H9 (cell line): Measurements from ENCODE around the gene CTH. TPM values are rescaled to one million over a fixed set of nuclear protein-coding genes. Genes with fewer than 3 reads are reported as not detected.
A peak's percentile ranks its signal among the peaks of the same experiment; 100 is the strongest.

Source experiments
- DNase-seq: peaks from one replicate; pipeline ENCODE4 v3.0.0-alpha.2; 2017
- H2AFZ ChIP-seq: one replicate; pipeline ENCODE4 v1.6.1; 2013; ENCODE audit warnings: mild to moderate bottlenecking, low read length, control low read depth, moderate library complexity
- H2AK5ac ChIP-seq: 2 replicates; pipeline ENCODE4 v1.6.1; 2013; ENCODE audit warnings: low read length, control low read depth, mixed read lengths; ENCODE audit not compliant: insufficient read length
- H2BK120ac ChIP-seq: one replicate; pipeline ENCODE4 v1.6.1; 2013; ENCODE audit warnings: low read depth, mild to moderate bottlenecking, low read length, control low read depth, inconsistent platforms; ENCODE audit not compliant: poor library complexity, severe bottlenecking
- H2BK12ac ChIP-seq: 2 replicates; pipeline ENCODE4 v1.6.1; 2013; ENCODE audit warnings: low read length, control low read depth, mixed read lengths, low read depth; ENCODE audit not compliant: insufficient read length
- H2BK15ac ChIP-seq: 2 replicates; pipeline ENCODE4 v1.6.1; 2013; ENCODE audit warnings: low read depth, low read length, control low read depth
- H2BK20ac ChIP-seq: one replicate; pipeline ENCODE4 v1.6.1; 2013; ENCODE audit warnings: low read depth, mild to moderate bottlenecking, low read length, control low read depth, inconsistent platforms; ENCODE audit not compliant: poor library complexity, severe bottlenecking
- H2BK5ac ChIP-seq: 2 replicates; pipeline ENCODE4 v1.6.1; 2013; ENCODE audit warnings: low read length, control low read depth, mixed read lengths; ENCODE audit not compliant: insufficient read length
- H3K14ac ChIP-seq: 2 replicates; pipeline ENCODE4 v1.6.1; 2013; ENCODE audit warnings: low read length, control low read depth; ENCODE audit not compliant: insufficient read depth
- H3K18ac ChIP-seq: 2 replicates; pipeline ENCODE4 v1.6.1; 2013; ENCODE audit warnings: low read depth, mild to moderate bottlenecking, mixed read lengths, low read length, control low read depth; ENCODE audit not compliant: insufficient read length
- H3K23ac ChIP-seq: 2 replicates; pipeline ENCODE4 v1.6.1; 2013; ENCODE audit warnings: low read length, control low read depth, mixed read lengths, low read depth; ENCODE audit not compliant: insufficient read length
- H3K23me2 ChIP-seq: 2 replicates; pipeline ENCODE4 v1.6.1; 2013; ENCODE audit warnings: low read depth, mild to moderate bottlenecking, mixed read lengths, low read length, control low read depth; ENCODE audit not compliant: insufficient read length, poor library complexity, severe bottlenecking
- H3K27ac ChIP-seq: 2 replicates; pipeline ENCODE4 v1.5.1; 2013; ENCODE audit warnings: low read length, control low read depth, mixed read lengths, low read depth; ENCODE audit not compliant: insufficient read length
- H3K27me3 ChIP-seq: 2 replicates; pipeline ENCODE4 v1.6.1; 2013; ENCODE audit warnings: low read length, control low read depth, inconsistent platforms; ENCODE audit not compliant: insufficient read depth
- H3K4ac ChIP-seq: 2 replicates; pipeline ENCODE4 v1.6.1; 2013; ENCODE audit warnings: low read depth, mild to moderate bottlenecking, control low read depth, inconsistent platforms, low read length, moderate library complexity
- H3K4me1 ChIP-seq: 2 replicates; pipeline ENCODE4 v1.6.1; 2013; ENCODE audit warnings: low read length, control low read depth, inconsistent platforms; ENCODE audit not compliant: insufficient read depth
- H3K4me2 ChIP-seq: 2 replicates; pipeline ENCODE4 v1.6.1; 2013; ENCODE audit warnings: low read length, control low read depth, mixed read lengths; ENCODE audit not compliant: insufficient read length, insufficient read depth
- H3K56ac ChIP-seq: 2 replicates; pipeline ENCODE4 v1.6.1; 2013; ENCODE audit warnings: low read depth, mild to moderate bottlenecking, mixed read lengths, low read length, control low read depth; ENCODE audit not compliant: insufficient read length
- H3K79me1 ChIP-seq: 2 replicates; pipeline ENCODE4 v1.6.1; 2013; ENCODE audit warnings: low read depth, mild to moderate bottlenecking, moderate library complexity, low read length, control low read depth, inconsistent platforms; ENCODE audit not compliant: insufficient read depth, poor library complexity, severe bottlenecking
- H3K79me2 ChIP-seq: 2 replicates; pipeline ENCODE4 v1.6.1; 2013; ENCODE audit warnings: low read length, control low read depth, inconsistent platforms; ENCODE audit not compliant: insufficient read depth
- H3K9ac ChIP-seq: 2 replicates; pipeline ENCODE4 v1.6.1; 2013; ENCODE audit warnings: low read length, control low read depth, mixed read lengths; ENCODE audit not compliant: insufficient read length; ENCODE audit errors: extremely low read depth
- H3K9me3 ChIP-seq: one replicate; pipeline ENCODE4 v1.6.1; 2013; ENCODE audit warnings: low read depth, low read length, inconsistent platforms; ENCODE audit not compliant: control insufficient read depth
- H3T11ph ChIP-seq: one replicate; pipeline ENCODE4 v1.6.1; 2013; ENCODE audit warnings: mild to moderate bottlenecking, low read length, control low read depth, inconsistent platforms
- H4K20me1 ChIP-seq: one replicate; pipeline ENCODE4 v1.6.1; 2013; ENCODE audit not compliant: control insufficient read depth, insufficient read length, insufficient read depth
- H4K5ac ChIP-seq: 2 replicates; pipeline ENCODE4 v1.6.1; 2013; ENCODE audit warnings: low read depth, mild to moderate bottlenecking, mixed read lengths, low read length, control low read depth; ENCODE audit not compliant: insufficient read length
- H4K8ac ChIP-seq: replicated peaks from 2 replicates; pipeline ENCODE4 v1.6.1; 2013; ENCODE audit warnings: low read length, control low read depth, mixed read lengths, low read depth; ENCODE audit not compliant: insufficient read length
- H4K91ac ChIP-seq: 2 replicates; pipeline ENCODE4 v1.6.1; 2013; ENCODE audit warnings: low read depth, mild to moderate bottlenecking, moderate library complexity, mixed read lengths, low read length, control low read depth; ENCODE audit not compliant: insufficient read length
- H3K27ac Mint-ChIP-seq, 3 experiments: 2 replicates in 2 of 3; 3 replicates in 1 of 3; pipeline ENCODE4 v1.8.0; 2020 to 2021; ENCODE audit warnings: mixed read lengths in 3 of 3, mild to moderate bottlenecking in 1 of 3, moderate library complexity in 1 of 3
- H3K27me3 Mint-ChIP-seq: 2 replicates; pipeline ENCODE4 v1.8.0; 2021; ENCODE audit warnings: low read depth, mild to moderate bottlenecking, moderate library complexity, mixed read lengths
- H3K36me3 Mint-ChIP-seq, 3 experiments: 2 replicates in 2 of 3; 3 replicates in 1 of 3; pipeline ENCODE4 v1.8.0; 2020 to 2021; ENCODE audit warnings: low read depth in 3 of 3, mixed read lengths in 3 of 3; ENCODE audit not compliant: insufficient read depth in 1 of 3
- H3K4me1 Mint-ChIP-seq, 2 experiments: 2 replicates each; pipeline ENCODE4 v1.8.0; 2020; ENCODE audit warnings: mixed read lengths in 2 of 2
- H3K4me3 Mint-ChIP-seq, 2 experiments: 2 replicates in 1 of 2; 3 replicates in 1 of 2; pipeline ENCODE4 v1.8.0; 2020 to 2021; ENCODE audit warnings: mild to moderate bottlenecking in 2 of 2, mixed read lengths in 2 of 2, moderate library complexity in 1 of 2
- H3K9me3 Mint-ChIP-seq, 2 experiments: 2 replicates in 1 of 2; 3 replicates in 1 of 2; pipeline ENCODE4 v1.8.0; 2020; ENCODE audit warnings: mild to moderate bottlenecking in 2 of 2, mixed read lengths in 2 of 2, moderate library complexity in 1 of 2
- CTCF ChIP-seq: fragments of 200-600 bp; sonication (generic); conservative IDR thresholded peaks from 3 replicates; pipeline ENCODE4 v1.8.0; 2021; ENCODE audit warnings: antibody characterized with exemption, mild to moderate bottlenecking
- WGBS: extraction: QIAGEN DNeasy Blood & Tissue Kit; methylation state at CpG from one replicate; pipeline ENCODE4 v1.1.7; 2013; ENCODE audit warnings: missing lambda C conversion rate, low lambda C conversion rate, mixed read lengths; ENCODE audit not compliant: insufficient read length; ENCODE audit errors: extremely low coverage; 5-methylcytosine and 5-hydroxymethylcytosine counted together
- total RNA-seq: library from RNA; stranded (reverse); gene quantifications from 2 replicates; pipeline ENCODE4 v1.2.1, GENCODE V29; 2021

Gene CTH
- total RNA-seq, 1 experiment from 2014 or later = 15.5 TPM

GRCh38 chr1:70403759-70404158, 7.3 kb upstream of the CTH start:
- Histone ChIP-seq H3K14ac (no peak overlapping the region), H2BK12ac (no peak overlapping the region), H3K4me2 (no peak overlapping the region), H3K56ac (no peak overlapping the region), H2BK20ac (no peak overlapping the region), H3K27ac (no peak overlapping the region), H2AK5ac (no peak overlapping the region), H3K23me2 (no peaks in the 10 kb centered on the region), H4K91ac (no peak overlapping the region), H4K8ac (no peak overlapping the region), H4K5ac (no peak overlapping the region), H3K4ac (no peak overlapping the region), H3K79me1 (no peaks in the 10 kb centered on the region), H3K9me3 (no peaks in the 10 kb centered on the region), H4K20me1 (no peaks in the 10 kb centered on the region), H3K9ac (no peak overlapping the region), H3K79me2 (no peaks in the 10 kb centered on the region), H3K27me3 (no peaks in the 10 kb centered on the region), H3K4me1 (no peaks in the 10 kb centered on the region), H2BK5ac (no peak overlapping the region), H2AFZ (no peak overlapping the region), H3K18ac (no peak overlapping the region), H2BK15ac (no peak overlapping the region), H3K23ac (no peak overlapping the region), H2BK120ac (no peak overlapping the region), H3T11ph (no peak overlapping the region)
- DNase-seq = no peak
- no peak for TF ChIP-seq CTCF
- Mint-ChIP-seq H3K27me3 (no peaks in the 10 kb centered on the region), H3K9me3 (no peaks in the 10 kb centered on the region), H3K36me3 (no peaks in the 10 kb centered on the region; a peak in 1 of 7 replicates), H3K4me1 (peaks cover 5 to 15% of the 10 kb centered on the region in 2 experiments), H3K4me3 (no peak overlapping the region; a peak in 1 of 5 replicates), H3K27ac (peak overlapping the region; percentile 59 to 91 (median 74); a peak in 5 of 7 replicates)
- WGBS = no CpG with 5 or more reads among the region's 2 CpGs
